Ovary (tissue), 3 donors: ENCODE measurements around the gene THAP3.

Experiments used
- EP300 ChIP-seq: sonication (generic); formaldehyde crosslinking; IDR thresholded peaks from one replicate; pipeline ENCODE4 v1.6.1; 2017; ENCODE audit warnings: antibody characterized with exemption
- POLR2A ChIP-seq: fragments of 450-650 bp; IDR thresholded peaks from one replicate; pipeline ENCODE4 v1.6.1; 2017; ENCODE audit warnings: antibody characterized with exemption, mild to moderate bottlenecking, moderate library complexity
- TF ChIP-seq, protein P1 (sequence below), 3 donors: fragments of 450-650 bp in 2 of 3; fragments of 200-600 bp in 1 of 3; IDR thresholded peaks; one replicate each; pipeline versions ENCODE4 v1.5.1 to v1.8.0; 2016 to 2022; ENCODE audit warnings: antibody characterized with exemption in 3 of 3, mild to moderate bottlenecking in 1 of 3
- donor health status: DM: no; HTN: no; CAD: no.

DNA sequence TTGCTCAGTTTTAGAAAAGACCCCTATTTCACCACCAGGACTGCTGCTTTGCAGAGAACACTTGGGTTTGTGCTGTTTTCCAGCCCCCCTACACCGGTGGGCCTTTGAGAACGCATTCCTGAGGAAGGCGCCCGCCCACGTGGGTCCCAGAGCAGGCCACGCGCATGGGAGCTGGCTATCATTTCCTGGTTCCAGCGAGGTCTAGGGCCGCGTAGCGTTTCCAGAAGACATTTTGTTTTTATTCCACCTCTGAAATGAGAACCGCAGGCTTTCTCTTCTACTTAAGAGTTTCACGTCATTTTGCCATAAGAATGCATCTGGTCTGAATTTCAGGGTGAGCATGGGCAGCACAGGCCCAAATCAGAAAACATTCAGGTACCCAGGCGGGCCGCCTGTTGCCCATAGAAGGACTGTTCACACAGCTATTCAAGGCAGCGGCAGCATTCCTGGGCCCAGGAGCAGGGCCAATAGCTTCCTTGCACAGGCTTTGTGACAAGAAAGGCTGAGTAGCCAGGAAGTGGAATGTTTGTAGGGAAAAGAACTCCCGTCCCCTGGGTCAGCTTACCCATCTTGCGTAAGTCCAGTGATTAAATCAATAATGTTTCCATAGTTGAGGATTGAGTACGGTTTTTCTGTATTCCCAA is 20.6 kb upstream of the THAP3 start:
- no peak for TF ChIP-seq POLR2A
- TF ChIP-seq, protein P1, sequence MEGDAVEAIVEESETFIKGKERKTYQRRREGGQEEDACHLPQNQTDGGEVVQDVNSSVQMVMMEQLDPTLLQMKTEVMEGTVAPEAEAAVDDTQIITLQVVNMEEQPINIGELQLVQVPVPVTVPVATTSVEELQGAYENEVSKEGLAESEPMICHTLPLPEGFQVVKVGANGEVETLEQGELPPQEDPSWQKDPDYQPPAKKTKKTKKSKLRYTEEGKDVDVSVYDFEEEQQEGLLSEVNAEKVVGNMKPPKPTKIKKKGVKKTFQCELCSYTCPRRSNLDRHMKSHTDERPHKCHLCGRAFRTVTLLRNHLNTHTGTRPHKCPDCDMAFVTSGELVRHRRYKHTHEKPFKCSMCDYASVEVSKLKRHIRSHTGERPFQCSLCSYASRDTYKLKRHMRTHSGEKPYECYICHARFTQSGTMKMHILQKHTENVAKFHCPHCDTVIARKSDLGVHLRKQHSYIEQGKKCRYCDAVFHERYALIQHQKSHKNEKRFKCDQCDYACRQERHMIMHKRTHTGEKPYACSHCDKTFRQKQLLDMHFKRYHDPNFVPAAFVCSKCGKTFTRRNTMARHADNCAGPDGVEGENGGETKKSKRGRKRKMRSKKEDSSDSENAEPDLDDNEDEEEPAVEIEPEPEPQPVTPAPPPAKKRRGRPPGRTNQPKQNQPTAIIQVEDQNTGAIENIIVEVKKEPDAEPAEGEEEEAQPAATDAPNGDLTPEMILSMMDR (IDR thresholded peaks at IDR 0.05): peak; percentile 6 to 51 (median 38)
- no peak for TF ChIP-seq EP300
